Nephron (organoid): ENCODE results near the gene NT5C3A.
"Not testable (repeated sequence)": the region's sequence is repeated elsewhere in the genome, so short reads cannot be mapped to it uniquely, and the experiment has no call there.

ENCODE experiments used
- H3K27ac Mint-ChIP-seq, 3 experiments: 2 replicates each; pipeline ENCODE4 v1.8.0; 2020; ENCODE audit warnings: mixed read lengths in 3 of 3, mild to moderate bottlenecking in 2 of 3, moderate library complexity in 1 of 3
- H3K27me3 Mint-ChIP-seq: 2 replicates; pipeline ENCODE4 v1.8.0; 2021; ENCODE audit warnings: low read depth, mild to moderate bottlenecking, moderate library complexity, mixed read lengths
- H3K36me3 Mint-ChIP-seq: 2 replicates; pipeline ENCODE4 v1.8.0; 2020; ENCODE audit warnings: low read depth, mixed read lengths
- H3K4me1 Mint-ChIP-seq: 2 replicates; pipeline ENCODE4 v1.8.0; 2020; ENCODE audit warnings: mixed read lengths
- H3K4me3 Mint-ChIP-seq, 3 experiments: 2 replicates each; pipeline ENCODE4 v1.8.0; 2020; ENCODE audit warnings: mild to moderate bottlenecking in 3 of 3, mixed read lengths in 3 of 3, moderate library complexity in 2 of 3
- H3K9me3 Mint-ChIP-seq: 2 replicates; pipeline ENCODE4 v1.8.0; 2020; ENCODE audit warnings: mixed read lengths
- CTCF ChIP-seq, 3 experiments: fragments of 200-600 bp; sonication (generic); IDR thresholded peaks; one replicate each; pipeline ENCODE4 v1.5.0; 2021; ENCODE audit warnings: antibody characterized with exemption in 3 of 3; ENCODE audit not compliant: unreplicated experiment in 3 of 3

NT5C3A gene

GRCh38 chr7:33038639-33039038 lies 23.9 kb downstream of the NT5C3A start:
- H3K36me3 Mint-ChIP-seq = peaks cover 8% of the 10 kb centered on the region
- peak overlapping the region in 1 of 3 experiments; percentile 80 for H3K4me3 Mint-ChIP-seq
- peaks cover 37% of the 10 kb centered on the region for H3K4me1 Mint-ChIP-seq
- peak overlapping the region in 2 of 3 experiments; percentile 29 to 87 for H3K27ac Mint-ChIP-seq
- no peaks in the 10 kb centered on the region for H3K9me3 Mint-ChIP-seq
- no peak for TF ChIP-seq CTCF (IDR thresholded peaks at IDR 0.05; ENCODE audit: unreplicated experiment in 3 of 3)
- H3K27me3 Mint-ChIP-seq = no peaks in the 10 kb centered on the region

- Mint-ChIP-seq H3K4me3 (no peak overlapping the region), H3K36me3 (peaks cover 14% of the 10 kb centered on the region), H3K4me1 (peaks cover 23% of the 10 kb centered on the region), H3K9me3 (no peaks in the 10 kb centered on the region), H3K27me3 (no peaks in the 10 kb centered on the region), H3K27ac (no peak overlapping the region)
- no peak for TF ChIP-seq CTCF (IDR thresholded peaks at IDR 0.05; ENCODE audit: unreplicated experiment in 3 of 3)
Measured at GRCh38 chr7:33035776-33036175, 26.8 kb downstream of the NT5C3A start.

- Mint-ChIP-seq H3K36me3 (peaks cover 36% of the 10 kb centered on the region), H3K4me3 (no peak overlapping the region)
- no peak for TF ChIP-seq CTCF (IDR thresholded peaks at IDR 0.05; ENCODE audit: unreplicated experiment in 3 of 3)
Measured at GRCh38 chr7:33024189-33024757, 38.3 kb downstream of the NT5C3A start.

GRCh38 chr7:33012364-33012763 lies 50.2 kb downstream of the NT5C3A start:
- H3K36me3 Mint-ChIP-seq = peaks cover 60% of the 10 kb centered on the region
- TF ChIP-seq CTCF (IDR thresholded peaks at IDR 0.05; ENCODE audit: unreplicated experiment in 3 of 3) = no peak
- no peaks in the 10 kb centered on the region for H3K27me3 Mint-ChIP-seq
- no peak overlapping the region for H3K4me3 Mint-ChIP-seq
- H3K27ac Mint-ChIP-seq = no peak overlapping the region
- no peaks in the 10 kb centered on the region for H3K9me3 Mint-ChIP-seq
- H3K4me1 Mint-ChIP-seq = no peaks in the 10 kb centered on the region

More at GRCh38 chr7:33024189-33024757, 38.3 kb downstream of the NT5C3A start:
- no peaks in the 10 kb centered on the region for H3K9me3 Mint-ChIP-seq
- no peak overlapping the region for H3K27ac Mint-ChIP-seq
- no peaks in the 10 kb centered on the region for H3K4me1 Mint-ChIP-seq
- no peaks in the 10 kb centered on the region for H3K27me3 Mint-ChIP-seq

- Mint-ChIP-seq H3K4me3 (no peak overlapping the region), H3K4me1 (no peaks in the 10 kb centered on the region), H3K36me3 (peaks cover 53% of the 10 kb centered on the region), H3K9me3 (no peaks in the 10 kb centered on the region), H3K27me3 (no peaks in the 10 kb centered on the region), H3K27ac (no peak overlapping the region)
- TF ChIP-seq CTCF (IDR thresholded peaks at IDR 0.05; ENCODE audit: unreplicated experiment in 3 of 3) = no peak
Measured at GRCh38 chr7:33009734-33010133, 52.8 kb downstream of the NT5C3A start.

- H3K9me3 Mint-ChIP-seq, H3K4me1 Mint-ChIP-seq, H3K27me3 Mint-ChIP-seq, H3K27ac Mint-ChIP-seq, H3K4me3 Mint-ChIP-seq: not testable (repeated sequence)
- H3K36me3 Mint-ChIP-seq = peaks cover 44% of the 10 kb centered on the region
Measured at GRCh38 chr7:33005690-33006089, 56.9 kb downstream of the NT5C3A start.

- not testable (repeated sequence) for H3K4me3 Mint-ChIP-seq, H3K27me3 Mint-ChIP-seq, H3K4me1 Mint-ChIP-seq, H3K9me3 Mint-ChIP-seq, H3K27ac Mint-ChIP-seq
- H3K36me3 Mint-ChIP-seq = peaks cover 40% of the 10 kb centered on the region
Measured at GRCh38 chr7:33005193-33005592, 57.4 kb downstream of the NT5C3A start.

- not testable (repeated sequence) for H3K9me3 Mint-ChIP-seq, H3K27me3 Mint-ChIP-seq, H3K4me1 Mint-ChIP-seq, H3K4me3 Mint-ChIP-seq
- H3K27ac Mint-ChIP-seq = peak overlapping the region in 2 of 3 experiments; percentile 30 to 35
- H3K36me3 Mint-ChIP-seq = peaks cover 35% of the 10 kb centered on the region
Measured at GRCh38 chr7:33004104-33004616, 58.4 kb downstream of the NT5C3A start.

GRCh38 chr7:33003111-33003510 lies 59.5 kb downstream of the NT5C3A start:
- H3K36me3 Mint-ChIP-seq = peaks cover 32% of the 10 kb centered on the region
- H3K27ac Mint-ChIP-seq, H3K9me3 Mint-ChIP-seq, H3K4me3 Mint-ChIP-seq, H3K27me3 Mint-ChIP-seq: not testable (repeated sequence)
- H3K4me1 Mint-ChIP-seq = peaks cover 20% of the 10 kb centered on the region

GRCh38 chr7:32999380-32999779 lies 63.2 kb downstream of the NT5C3A start:
- Mint-ChIP-seq H3K27ac (peak overlapping the region; percentile 98 to 100 (median 99)), H3K4me1 (peaks cover 25% of the 10 kb centered on the region), H3K4me3 (peak overlapping the region; percentile 51 to 62 (median 59)), H3K36me3 (peaks cover 17% of the 10 kb centered on the region)
- not testable (repeated sequence) for H3K9me3 Mint-ChIP-seq, H3K27me3 Mint-ChIP-seq
